H1 (cell line): Measurements from ENCODE around the gene RNF212B. TPM values are rescaled to one million over a fixed set of nuclear protein-coding genes. Genes with fewer than 3 reads are reported as not detected.

ENCODE experiments used
- CTCF ChIA-PET: fragments of 300-600 bp; sonication (Branson Sonifier 250); formaldehyde crosslinking; loops from one replicate; lab custom pipeline; 2021; ENCODE audit not compliant: partially characterized antibody; lab: Charles Lee
- POLR2A ChIA-PET: fragments of 300-600 bp; sonication (Branson Sonifier 250); formaldehyde crosslinking; loops from one replicate; lab custom pipeline; 2021; ENCODE audit warnings: inconsistent platforms; ENCODE audit not compliant: partially characterized antibody; lab: Charles Lee
- DNase-seq, 2 experiments: peaks; one replicate each; pipeline versions ENCODE4 v3.0.0 to v3.0.0-alpha.2; 2010 to 2022; ENCODE audit warnings: low spot score in 2 of 2, low read depth in 1 of 2, mixed read lengths in 1 of 2
- FAIRE-seq: peaks from 2 replicates; lab custom pipeline; 2011; peaks lifted over from hg19 to GRCh38; lab: Jason Lieb, UNC
- H2AFZ ChIP-seq: 2 replicates; pipeline ENCODE4 v1.8.1; 2012; ENCODE audit warnings: low read length, inconsistent platforms
- H2AK5ac ChIP-seq: 2 replicates; pipeline ENCODE4 v1.6.1; 2013; ENCODE audit warnings: low read depth, low read length
- H2BK120ac ChIP-seq: replicated peaks from 2 replicates; pipeline ENCODE3; 2013; ENCODE audit warnings: low read depth, low read length, inconsistent platforms
- H2BK12ac ChIP-seq: 2 replicates; pipeline ENCODE4 v1.6.1; 2013; ENCODE audit warnings: low read depth, low read length
- H2BK15ac ChIP-seq: 2 replicates; pipeline ENCODE4 v1.6.1; 2013; ENCODE audit warnings: low read length
- H2BK20ac ChIP-seq: 2 replicates; pipeline ENCODE4 v1.6.1; 2013; ENCODE audit warnings: low read length
- H2BK5ac ChIP-seq: 2 replicates; pipeline ENCODE4 v1.6.1; 2013; ENCODE audit warnings: low read depth, low read length
- H3K14ac ChIP-seq: 2 replicates; pipeline ENCODE4 v1.6.1; 2013; ENCODE audit warnings: inconsistent platforms; ENCODE audit not compliant: insufficient read length
- H3K18ac ChIP-seq: 2 replicates; pipeline ENCODE4 v1.6.1; 2013; ENCODE audit warnings: low read length; ENCODE audit errors: extremely low read depth
- H3K23ac ChIP-seq: 2 replicates; pipeline ENCODE4 v1.6.1; 2013; ENCODE audit warnings: inconsistent platforms; ENCODE audit not compliant: insufficient read length
- H3K23me2 ChIP-seq: 2 replicates; pipeline ENCODE4 v1.6.1; 2013; ENCODE audit warnings: low read depth, low read length
- H3K27ac ChIP-seq: 2 replicates; pipeline ENCODE4 v1.6.1; 2011; ENCODE audit warnings: low read depth, low read length, inconsistent platforms
- H3K27me3 ChIP-seq, 4 experiments: replicated peaks in 1 of 4; 1 replicate in 1 of 4; 2 replicates in 3 of 4; pipeline versions ENCODE4 v1.6.1 to v1.8.1; 2011 to 2013; ENCODE audit warnings: low read length in 3 of 4, mild to moderate bottlenecking in 3 of 4, inconsistent platforms in 2 of 4, mixed read lengths in 2 of 4, moderate library complexity in 1 of 4; ENCODE audit not compliant: control insufficient read depth in 3 of 4, insufficient read depth in 3 of 4; ENCODE audit errors: extremely low read depth in 1 of 4
- H3K36me3 ChIP-seq, 4 experiments: 2 replicates each; pipeline versions ENCODE4 v1.6.1 to v1.8.1; 2011 to 2013; ENCODE audit warnings: mild to moderate bottlenecking in 4 of 4, low read length in 3 of 4, moderate library complexity in 2 of 4, control low read depth in 1 of 4, inconsistent platforms in 1 of 4; ENCODE audit not compliant: insufficient read depth in 4 of 4, control insufficient read depth in 2 of 4
- H3K4ac ChIP-seq: replicated peaks from 2 replicates; pipeline ENCODE3; 2013; ENCODE audit warnings: low read length, low read depth, mixed read lengths, inconsistent platforms; ENCODE audit not compliant: insufficient read length
- H3K4me1 ChIP-seq, 4 experiments: replicated peaks in 1 of 4; 1 replicate in 1 of 4; 2 replicates in 3 of 4; pipeline versions ENCODE4 v1.6.1 to v1.8.1; 2011 to 2013; ENCODE audit warnings: low read length in 3 of 4, inconsistent platforms in 2 of 4, mixed read lengths in 1 of 4; ENCODE audit not compliant: insufficient read depth in 4 of 4, control insufficient read depth in 3 of 4
- H3K4me2 ChIP-seq, 2 experiments: 2 replicates each; pipeline versions ENCODE4 v1.6.1 to v1.8.1; 2011 to 2013; ENCODE audit warnings: low read depth in 2 of 2, low read length in 2 of 2, control low read depth in 1 of 2, inconsistent platforms in 1 of 2, mild to moderate bottlenecking in 1 of 2; ENCODE audit not compliant: insufficient read depth in 1 of 2
- H3K4me3 ChIP-seq, 4 experiments: fragments of 200-600, 300-600 bp in 1 of 4; sonication (generic), shearing (Covaris generic), sonication (Bioruptor Twin) in 1 of 4; 2 replicates each; pipeline versions ENCODE4 v1.5.1 to v1.8.1; 2011 to 2016; ENCODE audit warnings: low read length in 4 of 4, low read depth in 3 of 4, control low read depth in 2 of 4, inconsistent platforms in 2 of 4, mild to moderate bottlenecking in 2 of 4, mixed read lengths in 1 of 4, moderate library complexity in 1 of 4; ENCODE audit not compliant: insufficient read depth in 2 of 4; ENCODE audit errors: extremely low read depth in 1 of 4
- H3K56ac ChIP-seq: replicated peaks from 2 replicates; pipeline ENCODE3; 2013; ENCODE audit warnings: low read depth, mild to moderate bottlenecking, mixed read lengths, low read length, inconsistent platforms; ENCODE audit not compliant: insufficient read length
- H3K79me1 ChIP-seq: 2 replicates; pipeline ENCODE4 v1.6.1; 2013; ENCODE audit warnings: low read depth, low read length, control low read depth
- H3K79me2 ChIP-seq, 2 experiments: 2 replicates each; pipeline versions ENCODE4 v1.6.1 to v1.8.1; 2012 to 2013; ENCODE audit warnings: low read length in 2 of 2, mild to moderate bottlenecking in 2 of 2, inconsistent platforms in 1 of 2; ENCODE audit not compliant: insufficient read depth in 2 of 2, control insufficient read depth in 1 of 2
- H3K9ac ChIP-seq, 4 experiments: replicated peaks in 1 of 4; 1 replicate in 1 of 4; 2 replicates in 3 of 4; pipeline versions ENCODE4 v1.6.1 to v1.8.1; 2011 to 2013; ENCODE audit warnings: low read depth in 3 of 4, low read length in 3 of 4, control low read depth in 2 of 4, mild to moderate bottlenecking in 2 of 4, moderate library complexity in 2 of 4, inconsistent platforms in 1 of 4; ENCODE audit errors: extremely low read depth in 1 of 4
- H3K9me3 ChIP-seq, 2 experiments: 2 replicates each; pipeline versions ENCODE4 v1.6.1 to v1.8.1; 2012 to 2013; ENCODE audit warnings: mild to moderate bottlenecking in 2 of 2, moderate library complexity in 2 of 2, control low read depth in 1 of 2, inconsistent platforms in 1 of 2, low read depth in 1 of 2, low read length in 1 of 2, mixed read lengths in 1 of 2; ENCODE audit not compliant: insufficient read depth in 2 of 2
- H4K20me1 ChIP-seq, 2 experiments: replicated peaks in 1 of 2; 2 replicates each; pipeline versions ENCODE3 to v1.8.1; 2011 to 2013; ENCODE audit warnings: inconsistent platforms in 2 of 2, low read length in 2 of 2, mild to moderate bottlenecking in 1 of 2; ENCODE audit not compliant: insufficient read depth in 2 of 2, control insufficient read depth in 1 of 2
- H4K5ac ChIP-seq: 2 replicates; pipeline ENCODE4 v1.6.1; 2013; ENCODE audit warnings: low read length, low read depth, mixed read lengths, inconsistent platforms; ENCODE audit not compliant: insufficient read length
- H4K8ac ChIP-seq: 2 replicates; pipeline ENCODE4 v1.8.0; 2013; ENCODE audit warnings: mild to moderate bottlenecking, moderate library complexity, low read length, inconsistent platforms; ENCODE audit not compliant: insufficient read depth; ENCODE audit errors: extremely low read depth
- H4K91ac ChIP-seq: replicated peaks from 2 replicates; pipeline ENCODE3; 2013; ENCODE audit warnings: low read length, mixed read lengths, inconsistent platforms; ENCODE audit not compliant: insufficient read length
- BCL11A ChIP-seq, 2 experiments: IDR thresholded peaks; one replicate each; pipeline ENCODE4 v1.6.1; 2011; ENCODE audit warnings: low read depth in 2 of 2, low read length in 2 of 2, mild to moderate bottlenecking in 2 of 2
- CEBPB ChIP-seq: IDR thresholded peaks from 2 replicates; pipeline ENCODE4 v1.6.1; 2012; ENCODE audit warnings: low read depth, low read length
- CHD1 ChIP-seq: IDR thresholded peaks from 2 replicates; pipeline ENCODE4 v1.6.1; 2012; ENCODE audit warnings: low read depth, low read length, improper control_type of control experiment
- GTF2F1 ChIP-seq: IDR thresholded peaks from 2 replicates; pipeline ENCODE4 v1.6.1; 2012; ENCODE audit warnings: low read depth, low read length, improper control_type of control experiment, borderline replicate concordance
- HDAC6 ChIP-seq: IDR thresholded peaks from one replicate; pipeline ENCODE4 v1.7.1; 2012; ENCODE audit warnings: low read depth, mild to moderate bottlenecking, inconsistent platforms, low read length, moderate library complexity
- KDM5A ChIP-seq: fragments of 200-600 bp; IDR thresholded peaks from 2 replicates; pipeline ENCODE4 v1.7.1; 2012; ENCODE audit warnings: mild to moderate bottlenecking, low read length, inconsistent platforms, mixed read lengths
- NRF1 ChIP-seq: IDR thresholded peaks from 2 replicates; pipeline ENCODE4 v1.6.1; 2011; ENCODE audit warnings: mild to moderate bottlenecking, low read depth, low read length, improper control_type of control experiment
- SIX5 ChIP-seq: IDR thresholded peaks from 2 replicates; pipeline ENCODE4 v1.6.1; 2011; ENCODE audit warnings: mild to moderate bottlenecking, low read depth, low read length
- TAF7 ChIP-seq: optimal IDR thresholded peaks from 2 replicates; pipeline ENCODE3; 2011; ENCODE audit warnings: low read depth, mild to moderate bottlenecking, inconsistent platforms, low read length, moderate library complexity, borderline replicate concordance
- TCF12 ChIP-seq: IDR thresholded peaks from 2 replicates; pipeline ENCODE4 v1.6.1; 2011; ENCODE audit warnings: low read depth, mild to moderate bottlenecking, low read length
- YY1 ChIP-seq: IDR thresholded peaks from 2 replicates; pipeline ENCODE4 v1.6.1; 2011; ENCODE audit warnings: low read depth, mild to moderate bottlenecking, low read length
- WGBS, 2 experiments: shearing (Covaris generic) in 1 of 2; methylation state at CpG; one replicate each; pipeline versions ENCODE4 v1.1.6 to v1.1.7; 2013 to 2015; ENCODE audit warnings: low lambda C conversion rate in 2 of 2, mixed read lengths in 2 of 2, inconsistent platforms in 1 of 2, low coverage in 1 of 2, missing lambda C conversion rate in 1 of 2; ENCODE audit not compliant: insufficient replicate concordance in 2 of 2, insufficient coverage in 1 of 2, insufficient read length in 1 of 2; ENCODE audit errors: extremely low coverage in 1 of 2, missing lambda C conversion rate in 1 of 2; 5-methylcytosine and 5-hydroxymethylcytosine counted together
- polyA plus RNA-seq, 7 experiments: library from polyadenylated mRNA; depleted of rRNA in 3 of 7; stranded (reverse) in 5 of 7; unstranded in 2 of 7; fragments of >200 nt in 5 of 7; fragments of 200-250 nt in 2 of 7; gene quantifications; 1 replicate in 5 of 7; 2 replicates in 1 of 7; 4 replicates in 1 of 7; pipeline versions ENCODE4 v1.2.1 to v1.2.3, GENCODE V29; 2011 to 2013; ENCODE audit warnings: missing spikeins in 2 of 7, mixed read lengths in 2 of 7
- total RNA-seq: library from RNA; stranded (reverse); fragmentation: NEBNext Ultra II Directional; extraction: Animal tissue kit (Norgen Biotek cat#: 25700); gene quantifications from 2 replicates; pipeline ENCODE4 v1.2.1, GENCODE V29; 2021
- TF ChIP-seq, protein P1 (sequence below), 3 experiments: IDR thresholded peaks; 1 replicate in 2 of 3; 2 replicates in 1 of 3; pipeline versions ENCODE4 v1.5.1 to v1.6.1; 2011; ENCODE audit warnings: low read length in 3 of 3, mild to moderate bottlenecking in 3 of 3, inconsistent platforms in 2 of 3, low read depth in 1 of 3, moderate library complexity in 1 of 3; ENCODE audit not compliant: insufficient read depth in 1 of 3; ENCODE audit errors: control extremely low read depth in 1 of 3

RNF212B gene
- total and polyA plus RNA-seq, 2 of the 8 experiments (the other 6 are each of a cell fraction or from before 2014, with no cell fraction given): 0.95 to 1.2 TPM

GRCh38 chr14:23195552-23196101 is 42.1 kb upstream of the RNF212B start:
- Histone ChIP-seq H3K27ac (no peak overlapping the region), H3K23ac (no peak overlapping the region), H3K4ac (no peak overlapping the region), H3K18ac (no peak overlapping the region), H3K79me2 (no peaks in the 10 kb centered on the region), H4K20me1 (no peaks in the 10 kb centered on the region), H2BK5ac (peak overlapping the region; percentile 26; the same call in 1 of the 2 replicates), H3K79me1 (no peaks in the 10 kb centered on the region), H3K4me1 (peaks cover 0 to 10% (median 5%) of the 10 kb centered on the region in 4 experiments; a peak in 3 of 7 replicates), H3K27me3 (no peaks in the 10 kb centered on the region), H2AK5ac (no peak overlapping the region), H2BK120ac (no peak overlapping the region), H3K56ac (no peak overlapping the region), H2BK20ac (no peak overlapping the region; the same call in 1 of the 2 replicates), H3K4me3 (no peak overlapping the region), H3K9ac (no peak overlapping the region), H4K91ac (peak overlapping the region; percentile 9), H3K36me3 (no peaks in the 10 kb centered on the region), H3K4me2 (no peak overlapping the region), H3K9me3 (no peaks in the 10 kb centered on the region), H4K5ac (no peak overlapping the region), H2AFZ (no peak overlapping the region), H3K23me2 (no peaks in the 10 kb centered on the region), H2BK15ac (no peak overlapping the region), H4K8ac (no peak overlapping the region), H2BK12ac (peak overlapping the region; percentile 7; the same call in 1 of the 2 replicates), H3K14ac (no peak overlapping the region)
- no peak for FAIRE-seq
- DNase-seq: peak in 1 of 2 experiments; percentile 14
- ChIA-PET CTCF (interaction anchor here (0.5 to 2.5 kb wide), 5 partner anchors 9 to 75 kb away, joined by 3 to 14 read pairs (median 4); no protein-coding TSS in a partner anchor), POLR2A (interaction anchor here (0.6 kb wide), 1 partner anchor 54 kb away, joined by 3 read pairs; no protein-coding TSS in a partner anchor)
- WGBS, 2 experiments: 82% methylated on average over 7 of the region's 7 CpGs; no CpG with 5 or more reads in 1 of the 2 experiments
- TF ChIP-seq BCL11A (IDR thresholded peaks at IDR 0.05; ENCODE audit: low read depth in 2 of 2, low read length in 2 of 2): no peak
- no peak for TF ChIP-seq CEBPB
- no peak for TF ChIP-seq TCF12
- TF ChIP-seq SIX5: no peak
- TF ChIP-seq, protein P1, sequence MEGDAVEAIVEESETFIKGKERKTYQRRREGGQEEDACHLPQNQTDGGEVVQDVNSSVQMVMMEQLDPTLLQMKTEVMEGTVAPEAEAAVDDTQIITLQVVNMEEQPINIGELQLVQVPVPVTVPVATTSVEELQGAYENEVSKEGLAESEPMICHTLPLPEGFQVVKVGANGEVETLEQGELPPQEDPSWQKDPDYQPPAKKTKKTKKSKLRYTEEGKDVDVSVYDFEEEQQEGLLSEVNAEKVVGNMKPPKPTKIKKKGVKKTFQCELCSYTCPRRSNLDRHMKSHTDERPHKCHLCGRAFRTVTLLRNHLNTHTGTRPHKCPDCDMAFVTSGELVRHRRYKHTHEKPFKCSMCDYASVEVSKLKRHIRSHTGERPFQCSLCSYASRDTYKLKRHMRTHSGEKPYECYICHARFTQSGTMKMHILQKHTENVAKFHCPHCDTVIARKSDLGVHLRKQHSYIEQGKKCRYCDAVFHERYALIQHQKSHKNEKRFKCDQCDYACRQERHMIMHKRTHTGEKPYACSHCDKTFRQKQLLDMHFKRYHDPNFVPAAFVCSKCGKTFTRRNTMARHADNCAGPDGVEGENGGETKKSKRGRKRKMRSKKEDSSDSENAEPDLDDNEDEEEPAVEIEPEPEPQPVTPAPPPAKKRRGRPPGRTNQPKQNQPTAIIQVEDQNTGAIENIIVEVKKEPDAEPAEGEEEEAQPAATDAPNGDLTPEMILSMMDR (IDR thresholded peaks at IDR 0.05; ENCODE audit: control extremely low read depth in 1 of 3, insufficient read depth in 1 of 3, low read depth in 1 of 3, low read length in 3 of 3): no peak
- TF ChIP-seq KDM5A: no peak
- no peak for TF ChIP-seq HDAC6
- no peak for TF ChIP-seq YY1
- TF ChIP-seq CHD1: no peak
- TF ChIP-seq NRF1: no peak
- TF ChIP-seq GTF2F1: no peak
- TF ChIP-seq TAF7: no peak
